ENCODE data around the gene KHNYN.
"Not testable (repeated sequence)": the region's sequence is repeated elsewhere in the genome, so short reads cannot be mapped to it uniquely, and the experiment has no call there.

The KHNYN gene

GRCh38 chr14:24481622-24482324 is 52.0 kb downstream of the KHNYN start:
- peak; percentile 54 for DNase-seq

DNA sequence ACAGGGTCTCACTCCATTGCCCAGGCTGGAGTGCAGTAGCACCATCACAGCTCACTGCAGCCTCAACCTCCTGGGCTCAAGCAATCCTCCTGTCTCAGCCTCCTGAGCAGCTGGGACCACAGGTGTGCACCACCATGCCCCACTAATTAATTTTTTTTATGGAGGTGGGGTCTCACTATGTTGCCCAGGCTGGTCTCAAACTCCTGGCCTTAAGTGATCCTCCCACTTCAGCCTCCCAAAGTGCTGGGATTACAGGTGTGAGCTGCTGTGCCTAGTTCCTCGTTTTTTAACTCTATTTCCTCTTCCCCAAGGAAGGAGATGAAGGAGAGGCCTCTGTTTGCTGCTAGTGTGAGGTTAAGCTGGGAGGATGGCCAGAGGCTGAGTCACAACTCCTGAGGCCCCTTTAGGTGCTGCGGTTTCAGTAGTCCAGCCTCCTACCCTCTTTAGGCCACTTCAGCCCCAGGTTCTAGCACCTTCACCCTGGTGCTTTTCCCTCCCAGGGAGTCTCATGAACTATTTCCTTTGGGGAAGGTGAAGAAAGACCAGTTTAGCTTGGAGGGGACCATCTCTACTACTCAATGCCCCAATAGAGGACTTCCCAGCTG is 53.0 kb downstream of the KHNYN start:
- DNase-seq = not testable (repeated sequence)

- peak; percentile 40 for DNase-seq
Observed at GRCh38 chr14:24483604-24484252, 54.0 kb downstream of the KHNYN start.

Data from CD4-positive, alpha-beta T cell treated with Interleukin-12 subunit alpha and Interleukin-12 subunit beta, for 1 hour (primary cell).